Measurements from ENCODE around the gene ZYX. TPM values are rescaled to one million over a fixed set of nuclear protein-coding genes. Genes with fewer than 3 reads are reported as not detected.

Gene ZYX
- total RNA-seq, 6 experiments from 2014 or later, result 491 to 576 (median 546) TPM

DNA sequence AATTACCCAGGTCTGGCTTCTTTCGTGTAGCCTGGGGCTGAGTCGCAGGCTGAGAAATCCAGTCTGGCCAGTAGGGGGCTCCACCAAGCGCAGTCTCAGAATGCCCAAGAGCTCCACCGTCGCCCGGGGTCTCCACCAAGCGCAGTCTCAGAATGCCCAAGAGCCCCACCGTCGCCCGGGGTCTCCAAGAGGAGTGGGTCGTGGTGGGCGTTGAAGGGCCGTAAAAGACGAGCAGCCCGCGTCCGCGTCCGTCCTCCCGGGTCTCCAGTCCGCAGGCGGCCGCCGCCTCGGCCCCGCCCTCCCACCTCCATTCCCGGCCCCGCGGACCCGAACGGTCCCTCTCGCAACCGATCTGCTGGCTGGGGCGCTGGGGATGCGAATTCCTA is 892 bp upstream of the ZYX start:
- Mint-ChIP-seq H3K4me1 (ENCODE audit: low read depth) (peaks cover 37% of the 10 kb centered on the region), H3K27me3 (ENCODE audit: insufficient read depth) (no peaks in the 10 kb centered on the region; the same call in 1 of the 2 replicates), H3K27ac (peak overlapping the region; percentile 86), H3K9me3 (peaks cover 6% of the 10 kb centered on the region; the same call in 1 of the 2 replicates), H3K36me3 (ENCODE audit: low read depth) (peaks cover 21% of the 10 kb centered on the region), H3K4me3 (peak overlapping the region; percentile 89)
- DNase-seq, result peak; percentile 68
- TF ChIP-seq, protein P1, sequence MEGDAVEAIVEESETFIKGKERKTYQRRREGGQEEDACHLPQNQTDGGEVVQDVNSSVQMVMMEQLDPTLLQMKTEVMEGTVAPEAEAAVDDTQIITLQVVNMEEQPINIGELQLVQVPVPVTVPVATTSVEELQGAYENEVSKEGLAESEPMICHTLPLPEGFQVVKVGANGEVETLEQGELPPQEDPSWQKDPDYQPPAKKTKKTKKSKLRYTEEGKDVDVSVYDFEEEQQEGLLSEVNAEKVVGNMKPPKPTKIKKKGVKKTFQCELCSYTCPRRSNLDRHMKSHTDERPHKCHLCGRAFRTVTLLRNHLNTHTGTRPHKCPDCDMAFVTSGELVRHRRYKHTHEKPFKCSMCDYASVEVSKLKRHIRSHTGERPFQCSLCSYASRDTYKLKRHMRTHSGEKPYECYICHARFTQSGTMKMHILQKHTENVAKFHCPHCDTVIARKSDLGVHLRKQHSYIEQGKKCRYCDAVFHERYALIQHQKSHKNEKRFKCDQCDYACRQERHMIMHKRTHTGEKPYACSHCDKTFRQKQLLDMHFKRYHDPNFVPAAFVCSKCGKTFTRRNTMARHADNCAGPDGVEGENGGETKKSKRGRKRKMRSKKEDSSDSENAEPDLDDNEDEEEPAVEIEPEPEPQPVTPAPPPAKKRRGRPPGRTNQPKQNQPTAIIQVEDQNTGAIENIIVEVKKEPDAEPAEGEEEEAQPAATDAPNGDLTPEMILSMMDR (IDR thresholded peaks at IDR 0.05), result peak; percentile 97

DNA sequence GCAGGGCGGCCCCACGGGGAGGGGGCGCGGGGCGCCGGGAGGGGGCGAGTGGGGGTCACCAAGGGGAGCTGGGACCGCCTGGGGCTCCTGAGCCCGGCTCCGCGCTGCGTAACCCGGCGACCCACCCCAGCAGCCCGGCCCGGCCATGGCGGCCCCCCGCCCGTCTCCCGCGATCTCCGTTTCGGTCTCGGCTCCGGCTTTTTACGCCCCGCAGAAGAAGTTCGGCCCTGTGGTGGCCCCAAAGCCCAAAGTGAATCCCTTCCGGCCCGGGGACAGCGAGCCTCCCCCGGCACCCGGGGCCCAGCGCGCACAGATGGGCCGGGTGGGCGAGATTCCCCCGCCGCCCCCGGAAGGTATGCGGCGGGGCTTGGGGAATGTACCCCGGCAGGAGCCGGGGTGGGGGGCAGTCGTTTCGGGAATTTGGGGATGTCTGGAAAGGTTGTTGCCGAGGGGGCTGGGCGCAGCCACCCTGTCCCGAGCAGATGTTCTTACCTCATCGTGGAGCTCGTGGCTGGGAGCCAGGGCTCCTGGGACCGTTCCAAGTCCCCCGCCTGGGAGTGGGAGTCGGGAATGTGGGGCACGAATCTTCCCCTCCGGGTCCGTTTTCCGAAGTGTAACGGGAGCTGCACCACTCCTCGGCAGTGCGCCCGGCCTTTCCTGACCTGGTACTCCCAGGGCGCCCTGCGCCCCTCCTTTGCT is 431 bp downstream of the ZYX start:
- no peak overlapping the region for H3K4me3 Mint-ChIP-seq
- H3K9me3 Mint-ChIP-seq, result peaks cover 6% of the 10 kb centered on the region; the same call in 1 of the 2 replicates
- H3K27me3 Mint-ChIP-seq (ENCODE audit: insufficient read depth), result no peaks in the 10 kb centered on the region; the same call in 1 of the 2 replicates
- DNase-seq, result peak; percentile 71
- H3K27ac Mint-ChIP-seq, result no peak overlapping the region
- peaks cover 23% of the 10 kb centered on the region for H3K4me1 Mint-ChIP-seq (ENCODE audit: low read depth)
- TF ChIP-seq, protein P1 (IDR thresholded peaks at IDR 0.05), result no peak
- peaks cover 21% of the 10 kb centered on the region for H3K36me3 Mint-ChIP-seq (ENCODE audit: low read depth)

DNA sequence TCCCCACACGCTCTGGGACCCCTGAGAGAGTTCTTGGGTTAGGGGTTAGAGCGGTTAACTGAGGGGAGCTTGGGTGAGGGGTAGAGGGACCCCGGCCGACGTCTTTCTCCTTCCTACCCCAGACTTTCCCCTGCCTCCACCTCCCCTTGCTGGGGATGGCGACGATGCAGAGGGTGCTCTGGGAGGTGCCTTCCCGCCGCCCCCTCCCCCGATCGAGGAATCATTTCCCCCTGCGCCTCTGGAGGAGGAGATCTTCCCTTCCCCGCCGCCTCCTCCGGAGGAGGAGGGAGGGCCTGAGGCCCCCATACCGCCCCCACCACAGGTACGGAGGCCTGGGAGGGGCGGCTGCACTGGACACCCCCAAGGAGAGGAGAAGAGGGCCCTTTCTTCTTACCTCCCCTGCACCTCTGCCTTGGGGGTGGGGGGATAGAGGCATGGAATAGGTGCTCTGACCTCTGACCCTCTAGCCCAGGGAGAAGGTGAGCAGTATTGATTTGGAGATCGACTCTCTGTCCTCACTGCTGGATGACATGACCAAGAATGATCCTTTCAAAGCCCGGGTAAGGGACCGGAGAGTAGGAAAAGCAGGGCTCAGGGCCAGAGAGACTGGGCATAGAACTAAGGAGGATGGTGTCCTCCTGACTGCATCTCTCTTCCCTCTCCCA is 1.1 kb downstream of the ZYX start:
- no peak overlapping the region for H3K27ac Mint-ChIP-seq
- no peak for DNase-seq
- H3K27me3 Mint-ChIP-seq (ENCODE audit: insufficient read depth), result no peaks in the 10 kb centered on the region; the same call in 1 of the 2 replicates
- H3K36me3 Mint-ChIP-seq (ENCODE audit: low read depth), result peaks cover 18% of the 10 kb centered on the region
- peaks cover 21% of the 10 kb centered on the region for H3K4me1 Mint-ChIP-seq (ENCODE audit: low read depth)
- H3K9me3 Mint-ChIP-seq, result peaks cover 6% of the 10 kb centered on the region; the same call in 1 of the 2 replicates
- TF ChIP-seq, protein P1 (IDR thresholded peaks at IDR 0.05), result no peak
- no peak overlapping the region for H3K4me3 Mint-ChIP-seq

DNA sequence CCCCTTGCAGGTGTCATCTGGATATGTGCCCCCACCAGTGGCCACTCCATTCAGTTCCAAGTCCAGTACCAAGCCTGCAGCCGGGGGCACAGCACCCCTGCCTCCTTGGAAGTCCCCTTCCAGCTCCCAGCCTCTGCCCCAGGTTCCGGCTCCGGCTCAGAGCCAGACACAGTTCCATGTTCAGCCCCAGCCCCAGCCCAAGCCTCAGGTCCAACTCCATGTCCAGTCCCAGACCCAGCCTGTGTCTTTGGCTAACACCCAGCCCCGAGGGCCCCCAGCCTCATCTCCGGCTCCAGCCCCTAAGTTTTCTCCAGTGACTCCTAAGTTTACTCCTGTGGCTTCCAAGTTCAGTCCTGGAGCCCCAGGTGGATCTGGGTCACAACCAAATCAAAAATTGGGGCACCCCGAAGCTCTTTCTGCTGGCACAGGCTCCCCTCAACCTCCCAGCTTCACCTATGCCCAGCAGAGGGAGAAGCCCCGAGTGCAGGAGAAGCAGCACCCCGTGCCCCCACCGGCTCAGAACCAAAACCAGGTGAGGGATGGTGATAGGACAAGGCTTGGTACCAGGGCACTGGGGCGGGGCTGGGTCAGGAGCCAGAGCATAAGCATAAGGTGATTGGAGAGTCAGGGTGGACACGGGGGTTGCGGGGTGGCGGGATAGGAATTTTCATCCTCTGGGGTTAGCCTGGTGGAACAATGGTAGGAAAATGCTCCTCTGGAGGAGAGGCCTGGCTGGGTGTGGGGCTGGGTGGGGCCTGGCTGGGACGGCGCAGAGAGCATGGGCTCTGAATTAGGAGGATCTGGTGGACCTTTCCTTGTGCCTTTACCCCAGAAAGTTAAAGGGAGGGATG is 1.9 kb downstream of the ZYX start:
- Mint-ChIP-seq H3K27me3 (ENCODE audit: insufficient read depth) (peaks cover 2% of the 10 kb centered on the region), H3K4me1 (ENCODE audit: low read depth) (peaks cover 26% of the 10 kb centered on the region), H3K9me3 (peaks cover 6% of the 10 kb centered on the region; the same call in 1 of the 2 replicates), H3K36me3 (ENCODE audit: low read depth) (peaks cover 14% of the 10 kb centered on the region), H3K27ac (no peak overlapping the region), H3K4me3 (no peak overlapping the region)
- TF ChIP-seq, protein P1 (IDR thresholded peaks at IDR 0.05), result peak; percentile 12; the same call in 1 of the 2 replicates
- no peak for DNase-seq

DNA sequence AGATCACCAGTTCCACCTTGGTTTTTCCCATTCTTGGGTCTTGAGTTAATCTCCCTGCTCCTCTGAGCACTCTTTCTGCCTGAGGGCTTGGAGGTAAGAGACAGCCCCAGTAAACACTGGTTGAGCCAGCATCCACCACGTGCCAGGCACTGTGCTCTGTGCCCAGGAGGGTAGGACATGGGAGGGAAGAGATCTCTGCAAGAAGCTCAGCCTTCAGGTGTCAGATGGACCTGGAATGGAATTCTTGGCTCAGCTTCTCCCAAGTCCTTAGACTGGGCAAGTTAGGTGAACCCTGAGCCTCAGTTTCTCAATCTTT is 2.5 kb downstream of the ZYX start:
- H3K27me3 Mint-ChIP-seq (ENCODE audit: insufficient read depth), result peaks cover 5% of the 10 kb centered on the region

More for the DNA sequence above, 2.5 kb downstream of the ZYX start:
- TF ChIP-seq, protein P1 (IDR thresholded peaks at IDR 0.05), result no peak
- no peak for DNase-seq
- H3K4me3 Mint-ChIP-seq, result no peak overlapping the region
- H3K27ac Mint-ChIP-seq, result no peak overlapping the region
- H3K9me3 Mint-ChIP-seq, result peaks cover 4% of the 10 kb centered on the region; the same call in 1 of the 2 replicates
- peaks cover 8% of the 10 kb centered on the region for H3K36me3 Mint-ChIP-seq (ENCODE audit: low read depth)
- H3K4me1 Mint-ChIP-seq (ENCODE audit: low read depth), result peaks cover 20% of the 10 kb centered on the region
